Pons (tissue), 1 donor: Measurements from ENCODE around the gene PPFIA4.

Experiments used
- DNase-seq: peaks from one replicate; pipeline ENCODE4 v3.0.0-alpha.2; 2016; ENCODE audit warnings: low spot score

The PPFIA4 gene

DNA sequence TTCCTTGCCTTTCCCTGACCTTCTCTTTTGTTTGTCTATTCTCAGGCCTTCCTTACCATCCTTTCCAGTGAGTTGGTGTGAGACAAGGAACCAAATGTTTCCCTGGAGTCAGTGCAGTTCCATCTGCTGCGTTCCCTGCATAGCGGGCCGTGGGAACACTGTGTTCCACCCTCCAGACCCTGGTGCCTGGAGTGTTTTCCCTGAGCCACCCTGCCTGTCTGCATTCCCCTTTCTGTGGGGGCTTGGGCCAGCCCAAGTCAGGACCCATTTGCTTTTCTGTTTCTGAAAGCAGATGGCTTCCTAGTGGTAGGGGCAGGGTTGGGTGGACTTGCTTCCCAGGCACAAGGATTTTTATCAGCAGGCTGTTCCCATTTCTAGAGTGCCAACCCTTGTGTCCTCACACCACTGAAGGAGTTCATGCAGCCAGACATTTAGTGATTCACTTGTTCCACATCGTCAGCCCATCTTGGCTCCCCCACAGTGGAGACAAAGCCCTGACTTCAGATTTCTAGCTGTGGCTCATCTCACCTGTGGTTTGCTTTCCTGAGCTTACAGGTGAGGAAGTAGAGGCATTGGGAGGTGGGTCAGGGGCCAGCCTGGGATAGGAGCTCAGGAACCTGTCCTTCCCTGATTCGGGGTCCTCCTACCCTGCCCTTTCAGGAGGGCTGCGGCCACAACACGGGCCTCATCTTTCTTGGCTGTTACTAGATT is 73.7 kb downstream of the PPFIA4 start:
- no peak for DNase-seq

GRCh38 chr1:203100516-203100869 is 74.2 kb downstream of the PPFIA4 start:
- no peak for DNase-seq

DNA sequence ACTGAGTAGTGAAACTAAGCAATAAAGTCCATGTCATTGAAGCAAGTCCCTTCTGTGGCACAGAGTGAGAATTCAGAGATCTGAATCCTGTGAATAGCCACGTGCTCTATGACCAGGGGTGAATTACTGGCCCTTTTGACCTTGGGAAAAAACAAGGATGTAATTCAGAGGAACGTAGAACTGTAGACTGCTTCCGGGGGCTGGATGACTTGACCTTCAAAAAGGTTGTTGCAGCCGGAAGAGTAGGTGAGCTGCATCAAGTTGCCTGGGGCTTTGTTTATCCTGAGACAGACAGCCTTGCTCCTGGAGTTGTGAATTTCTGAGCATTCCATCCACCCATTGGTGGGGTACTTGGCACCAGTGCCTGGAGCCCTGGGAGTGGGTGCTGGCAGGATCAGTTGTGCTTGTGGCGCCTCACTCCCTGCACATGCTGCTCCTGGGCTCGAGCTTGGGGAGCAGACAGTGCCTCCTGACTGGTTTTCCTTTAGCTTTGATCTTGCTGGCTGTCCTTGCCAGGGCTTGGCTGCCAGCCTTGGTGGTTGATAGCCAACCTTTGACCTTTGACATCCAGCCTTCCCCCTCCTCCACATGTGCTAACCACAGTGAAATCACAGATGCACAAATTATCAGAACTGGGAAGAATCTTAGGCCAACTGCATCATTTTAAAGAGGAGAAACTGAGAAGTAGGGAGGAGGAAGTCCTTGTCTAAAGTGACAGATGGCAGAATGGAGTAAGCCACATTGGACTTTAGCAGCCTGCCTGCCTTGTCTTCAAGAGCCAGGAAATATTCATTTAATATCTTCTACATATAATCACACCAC is 75.7 kb downstream of the PPFIA4 start:
- peak; percentile 12 for DNase-seq

GRCh38 chr1:203103216-203103615 is 76.9 kb downstream of the PPFIA4 start:
- no peak for DNase-seq

- no peak for DNase-seq
Observed at GRCh38 chr1:203103829-203104495, 77.7 kb downstream of the PPFIA4 start.

DNA sequence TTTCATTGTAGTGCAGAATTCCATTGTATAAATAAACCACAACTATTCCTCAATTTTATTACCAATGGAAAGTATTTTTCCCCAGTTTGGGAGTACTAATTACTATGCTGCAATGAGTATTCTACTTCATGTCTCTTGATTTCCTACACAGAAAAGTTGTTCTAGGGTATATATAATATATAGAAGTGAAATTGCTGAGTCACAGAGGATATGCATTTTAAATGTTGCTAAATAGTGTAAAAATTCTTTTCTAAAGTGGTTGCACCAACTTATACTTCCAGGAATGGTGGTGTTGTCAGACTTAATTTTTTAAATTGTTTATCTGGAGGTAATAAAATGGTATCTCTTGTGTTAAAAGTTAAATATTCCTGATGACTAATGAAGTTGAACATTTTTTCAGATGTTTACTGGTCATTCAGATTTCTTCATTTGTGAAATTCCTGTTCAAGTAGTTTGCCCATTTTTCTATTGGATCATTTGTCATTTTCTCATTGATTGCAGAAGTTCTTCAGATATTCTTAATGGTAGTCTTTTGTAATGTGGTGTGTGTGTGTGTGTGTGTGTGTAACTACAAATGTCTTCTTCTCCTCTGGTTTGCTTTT is 78.6 kb downstream of the PPFIA4 start:
- DNase-seq = no peak

GRCh38 chr1:203112475-203112874 is 86.2 kb downstream of the PPFIA4 start:
- no peak for DNase-seq

- DNase-seq = no peak
Observed at GRCh38 chr1:203113308-203113707, 87.0 kb downstream of the PPFIA4 start.

GRCh38 chr1:203114202-203114601 is 87.9 kb downstream of the PPFIA4 start:
- DNase-seq = no peak

GRCh38 chr1:203116091-203116820 is 90.0 kb downstream of the PPFIA4 start:
- no peak for DNase-seq

DNA sequence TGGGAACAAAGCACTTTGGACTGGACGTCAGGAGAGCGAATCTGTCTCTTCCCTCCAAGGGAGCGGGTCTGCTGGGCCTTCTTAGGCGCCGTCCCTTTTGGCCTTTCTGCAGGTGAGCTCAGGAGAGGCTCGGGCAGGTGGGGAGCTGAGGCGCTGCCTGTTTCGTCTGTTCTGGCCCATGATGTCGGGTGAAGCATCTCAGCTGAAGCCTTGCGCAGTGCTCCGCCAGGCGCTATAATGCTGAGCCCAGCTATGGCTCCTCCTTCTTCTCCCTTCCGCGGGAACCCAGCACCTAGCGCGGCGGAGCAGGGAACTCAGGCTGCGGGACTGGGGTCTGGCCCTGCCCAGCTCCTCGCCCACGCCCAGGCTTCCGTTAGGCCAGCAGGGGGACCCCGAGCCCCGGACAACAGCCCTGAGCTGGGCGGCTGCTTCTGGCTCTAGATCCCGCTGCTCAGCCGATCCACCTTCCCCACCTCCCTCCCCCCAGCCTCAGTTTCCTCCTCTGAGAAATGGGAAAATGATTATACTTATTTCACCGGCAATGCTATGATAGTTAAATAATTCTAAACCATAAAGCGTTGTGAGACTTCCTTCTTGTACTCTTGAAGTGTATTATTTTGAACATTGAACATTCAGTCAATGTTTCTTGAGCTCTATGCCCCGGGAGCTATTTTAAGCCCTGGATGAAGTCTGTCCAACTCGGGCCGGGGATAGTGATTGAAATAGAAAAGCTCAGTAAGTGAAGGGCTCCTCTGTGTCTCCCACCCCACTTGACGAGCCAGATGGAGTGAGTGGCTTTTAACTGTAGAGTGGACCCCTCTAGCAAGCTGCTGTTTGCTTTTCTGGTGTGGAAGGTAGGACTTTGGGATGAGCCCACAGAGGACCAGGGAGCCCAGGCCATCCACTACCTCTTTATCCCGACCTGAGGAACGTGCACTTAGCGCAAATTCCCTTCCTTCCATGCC is 91.6 kb downstream of the PPFIA4 start:
- no peak for DNase-seq

GRCh38 chr1:203120325-203121153 is 94.2 kb downstream of the PPFIA4 start:
- no peak for DNase-seq

- DNase-seq = no peak
Observed at GRCh38 chr1:203121186-203122015, 95.1 kb downstream of the PPFIA4 start.

- DNase-seq = no peak
Observed at GRCh38 chr1:203122159-203122558, 95.9 kb downstream of the PPFIA4 start.

- DNase-seq = no peak
Observed at GRCh38 chr1:203124011-203124410, 97.7 kb downstream of the PPFIA4 start.

DNA sequence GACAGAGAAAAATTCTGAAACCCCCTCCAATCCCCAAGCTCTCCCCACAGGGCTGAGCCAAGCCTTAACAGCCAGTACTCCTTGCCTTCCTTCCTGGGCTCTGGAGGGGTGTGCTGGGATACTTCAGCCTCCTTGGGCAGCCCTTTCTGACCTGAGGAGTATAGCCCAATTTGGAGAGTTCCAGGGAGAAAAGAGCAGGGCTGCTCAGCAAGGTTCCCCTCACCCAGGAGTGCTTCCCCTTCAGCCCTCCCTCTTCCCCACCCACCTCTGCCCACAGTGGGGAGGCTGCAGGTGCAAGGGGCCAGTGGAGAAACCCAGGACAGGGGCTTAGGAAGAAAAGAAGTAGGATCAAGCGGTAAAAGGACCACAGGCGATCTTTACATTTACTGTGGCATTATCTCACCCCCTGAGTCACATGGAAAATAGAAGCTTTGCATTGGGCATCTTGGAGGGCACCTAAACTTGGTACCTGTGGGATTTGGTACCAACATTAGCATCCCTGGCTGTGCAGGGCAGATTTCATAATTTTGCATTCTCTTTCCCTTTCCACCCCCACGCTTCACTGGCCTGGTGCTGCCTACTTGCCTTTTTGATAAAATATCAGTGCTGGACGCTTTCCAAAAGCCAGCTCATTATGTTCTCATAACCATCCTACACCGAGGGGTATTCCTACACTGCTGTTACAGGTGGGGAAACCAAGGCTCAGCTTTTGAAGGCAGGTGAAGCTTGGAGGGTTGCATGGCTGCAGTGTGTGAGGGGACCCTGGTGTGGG is 98.4 kb downstream of the PPFIA4 start:
- no peak for DNase-seq

DNA sequence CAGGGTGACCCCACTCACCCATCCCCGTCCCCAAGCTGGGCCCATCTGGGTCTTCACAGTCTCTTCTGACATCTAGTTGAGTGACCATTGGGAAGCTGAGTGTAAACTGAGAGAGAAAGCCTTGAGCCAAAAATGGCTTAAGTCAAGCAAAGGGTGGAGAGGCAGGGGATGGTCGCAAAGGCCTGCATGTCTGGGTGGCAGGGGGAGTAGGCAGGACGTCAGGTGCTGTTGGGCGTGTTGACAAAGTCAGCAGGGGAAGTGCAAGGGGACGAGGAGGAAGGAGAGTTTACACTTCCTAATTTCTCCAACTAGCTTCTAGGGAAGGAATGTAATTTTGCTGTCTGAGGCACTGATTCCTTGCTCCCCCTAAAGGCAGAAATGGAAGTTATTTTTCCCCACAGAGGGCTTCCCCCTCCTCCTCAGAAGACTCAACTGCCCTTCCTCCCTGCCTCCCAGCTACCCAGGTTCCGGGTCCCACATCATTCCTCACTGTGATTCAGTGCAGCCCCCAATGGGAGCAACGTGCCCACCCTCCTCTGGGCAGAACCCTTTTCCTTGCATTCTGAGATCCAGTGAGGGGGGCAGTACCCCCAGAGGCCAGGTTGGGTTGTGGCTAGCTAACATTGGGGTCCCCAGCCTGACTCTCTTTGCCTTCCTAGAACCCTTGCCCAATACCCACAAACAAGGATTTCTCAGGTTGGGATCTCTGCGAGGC is 100.0 kb downstream of the PPFIA4 start:
- peak; percentile 69 for DNase-seq
